B cell (primary cell): ENCODE results near the gene SSBP3.

Experiments used
- EZH2 ChIP-seq: IDR thresholded peaks from 2 replicates; pipeline ENCODE4 v1.6.1; 2012; ENCODE audit warnings: borderline replicate concordance, low read depth, mild to moderate bottlenecking, moderate library complexity, low read length; ENCODE audit not compliant: insufficient read depth, poor library complexity, severe bottlenecking
- TF ChIP-seq, protein P1 (sequence below): fragments of 200-600 bp; IDR thresholded peaks from one replicate; pipeline ENCODE4 v1.8.0; 2022; ENCODE audit warnings: antibody characterized with exemption, mild to moderate bottlenecking

DNA sequence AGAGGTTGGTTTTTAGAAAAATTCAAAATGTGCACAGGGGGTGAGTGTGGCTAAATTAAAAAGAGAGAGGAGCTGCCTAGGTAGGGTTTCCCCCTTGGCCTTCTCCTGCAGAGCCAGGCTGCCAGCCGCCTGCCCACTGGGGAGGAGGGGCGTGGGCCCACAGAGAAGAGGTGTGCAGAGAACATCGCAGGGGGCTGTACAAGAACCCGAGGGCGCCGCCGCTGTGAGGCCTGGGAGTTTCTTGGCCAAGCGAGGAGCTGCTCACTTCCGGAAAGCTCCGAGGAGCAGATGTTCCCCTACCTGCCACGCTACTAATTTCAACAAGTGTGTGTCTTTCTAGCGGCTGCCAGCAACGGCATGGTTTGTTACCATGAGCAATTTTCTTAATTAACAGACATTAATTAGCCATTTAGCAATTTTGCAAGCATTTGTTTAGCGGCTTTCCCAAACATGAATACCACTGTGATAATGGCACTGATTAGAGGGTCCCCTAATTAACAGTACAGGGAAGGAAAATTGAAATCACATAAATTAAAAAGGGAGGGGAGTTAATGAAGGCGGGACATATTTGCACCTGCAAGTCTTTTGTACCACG lies 146.6 kb downstream of the SSBP3 start:
- TF ChIP-seq, protein P1, sequence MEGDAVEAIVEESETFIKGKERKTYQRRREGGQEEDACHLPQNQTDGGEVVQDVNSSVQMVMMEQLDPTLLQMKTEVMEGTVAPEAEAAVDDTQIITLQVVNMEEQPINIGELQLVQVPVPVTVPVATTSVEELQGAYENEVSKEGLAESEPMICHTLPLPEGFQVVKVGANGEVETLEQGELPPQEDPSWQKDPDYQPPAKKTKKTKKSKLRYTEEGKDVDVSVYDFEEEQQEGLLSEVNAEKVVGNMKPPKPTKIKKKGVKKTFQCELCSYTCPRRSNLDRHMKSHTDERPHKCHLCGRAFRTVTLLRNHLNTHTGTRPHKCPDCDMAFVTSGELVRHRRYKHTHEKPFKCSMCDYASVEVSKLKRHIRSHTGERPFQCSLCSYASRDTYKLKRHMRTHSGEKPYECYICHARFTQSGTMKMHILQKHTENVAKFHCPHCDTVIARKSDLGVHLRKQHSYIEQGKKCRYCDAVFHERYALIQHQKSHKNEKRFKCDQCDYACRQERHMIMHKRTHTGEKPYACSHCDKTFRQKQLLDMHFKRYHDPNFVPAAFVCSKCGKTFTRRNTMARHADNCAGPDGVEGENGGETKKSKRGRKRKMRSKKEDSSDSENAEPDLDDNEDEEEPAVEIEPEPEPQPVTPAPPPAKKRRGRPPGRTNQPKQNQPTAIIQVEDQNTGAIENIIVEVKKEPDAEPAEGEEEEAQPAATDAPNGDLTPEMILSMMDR, result no peak
- TF ChIP-seq EZH2, result no peak
